Measurements from ENCODE around the gene SHC3. TPM values are rescaled to one million over a fixed set of nuclear protein-coding genes. Genes with fewer than 3 reads are reported as not detected.

Gene SHC3
- total RNA-seq, 2 donors from 2014 or later: 5.7 to 6.9 TPM

- Histone ChIP-seq H3K9me3 (no peaks in the 10 kb centered on the region), H3K4me3 (no peak overlapping the region), H3K27me3 (no peaks in the 10 kb centered on the region), H3K27ac (no peak overlapping the region), H3K36me3 (replicated peaks in 1 of 2; ENCODE audit: insufficient read depth in 1 of 2, low read depth in 2 of 2) (no peaks in the 10 kb centered on the region), H3K4me1 (peaks cover 55% of the 10 kb centered on the region)
- ATAC-seq: no peak
- 90 to 93% methylated on average over 8 to 14 of the region's 14 CpGs for WGBS, 2 donors
- TF ChIP-seq CTCF (IDR thresholded peaks at IDR 0.05) (no peak), POLR2A (IDR thresholded peaks at IDR 0.05) (no peak)
- DNase-seq: no peak
- intact Hi-C loops (cut with DNase I): no loop called here
Observed at GRCh38 chr9:88996046-88996920, 182.3 kb downstream of the SHC3 start.

GRCh38 chr9:88995627-88996026, 183.0 kb downstream of the SHC3 start:
- TF ChIP-seq POLR2A (IDR thresholded peaks at IDR 0.05) (no peak), CTCF (IDR thresholded peaks at IDR 0.05) (no peak)
- 88 to 91% methylated on average over 6 of the region's 6 CpGs for WGBS, 2 donors
- H3K4me3 ChIP-seq: no peak overlapping the region
- ATAC-seq: no peak
- H3K9me3 ChIP-seq: no peaks in the 10 kb centered on the region
- DNase-seq: no peak
- intact Hi-C loops (cut with DNase I): no loop called here
- H3K27me3 ChIP-seq: no peaks in the 10 kb centered on the region
- H3K36me3 ChIP-seq (replicated peaks in 1 of 2; ENCODE audit: insufficient read depth in 1 of 2, low read depth in 2 of 2): no peaks in the 10 kb centered on the region
- H3K4me1 ChIP-seq: peaks cover 52% of the 10 kb centered on the region
- H3K27ac ChIP-seq: no peak overlapping the region

- H3K9me3 ChIP-seq: no peaks in the 10 kb centered on the region
- intact Hi-C loops (cut with DNase I): no loop called here
- no peaks in the 10 kb centered on the region for H3K36me3 ChIP-seq (replicated peaks in 1 of 2; ENCODE audit: insufficient read depth in 1 of 2, low read depth in 2 of 2)
- ATAC-seq: no peak
- 79 to 81% methylated on average over 6 of the region's 6 CpGs for WGBS, 2 donors
- no peak overlapping the region for H3K27ac ChIP-seq
- H3K4me3 ChIP-seq: no peak overlapping the region
- H3K27me3 ChIP-seq: no peaks in the 10 kb centered on the region
- H3K4me1 ChIP-seq: peaks cover 49% of the 10 kb centered on the region
- DNase-seq: no peak
- no peak for TF ChIP-seq CTCF (IDR thresholded peaks at IDR 0.05)
- no peak for TF ChIP-seq POLR2A (IDR thresholded peaks at IDR 0.05)
Observed at GRCh38 chr9:88995200-88995577, 183.4 kb downstream of the SHC3 start.

GRCh38 chr9:88994469-88995199, 184.0 kb downstream of the SHC3 start:
- ATAC-seq: no peak
- intact Hi-C loops (cut with DNase I): no loop called here
- no peak for DNase-seq
- H3K27ac ChIP-seq: peak overlapping the region in 1 of 4 donors; percentile 3
- TF ChIP-seq POLR2A (IDR thresholded peaks at IDR 0.05) (no peak), CTCF (IDR thresholded peaks at IDR 0.05) (no peak)
- H3K36me3 ChIP-seq (replicated peaks in 1 of 2; ENCODE audit: insufficient read depth in 1 of 2, low read depth in 2 of 2): no peaks in the 10 kb centered on the region
- peaks cover 47% of the 10 kb centered on the region for H3K4me1 ChIP-seq
- H3K27me3 ChIP-seq: no peaks in the 10 kb centered on the region
- no peak overlapping the region for H3K4me3 ChIP-seq
- 81 to 85% methylated on average over 9 of the region's 9 CpGs for WGBS, 2 donors
- H3K9me3 ChIP-seq: no peaks in the 10 kb centered on the region

All from body of pancreas (tissue), 4 donors.